Caki2 (cell line): ENCODE measurements around the gene TMEM255B. TPM values are rescaled to one million over a fixed set of nuclear protein-coding genes. Genes with fewer than 3 reads are reported as not detected.

ENCODE experiments used
- DNase-seq: peaks from one replicate; pipeline ENCODE4 v3.0.0-alpha.2; 2015; ENCODE audit warnings: low read depth
- in situ Hi-C: cut with HindIII; loops from 2 replicates; pipeline ENCODE4 v1.10.0; 2016; ENCODE audit warnings: low sequenced_read_pairs, low pct_unique_long_range_greater_than_20kb, mixed read lengths
- total RNA-seq: library from RNA; depleted of rRNA; stranded (reverse); fragments of >200 nt; shearing (Covaris generic); gene quantifications from 2 replicates; pipeline ENCODE4 v1.2.3, GENCODE V29; 2014; ENCODE audit warnings: low replicate concordance

Gene TMEM255B
- total RNA-seq, 1 experiment from 2014 or later, result not detected

DNA sequence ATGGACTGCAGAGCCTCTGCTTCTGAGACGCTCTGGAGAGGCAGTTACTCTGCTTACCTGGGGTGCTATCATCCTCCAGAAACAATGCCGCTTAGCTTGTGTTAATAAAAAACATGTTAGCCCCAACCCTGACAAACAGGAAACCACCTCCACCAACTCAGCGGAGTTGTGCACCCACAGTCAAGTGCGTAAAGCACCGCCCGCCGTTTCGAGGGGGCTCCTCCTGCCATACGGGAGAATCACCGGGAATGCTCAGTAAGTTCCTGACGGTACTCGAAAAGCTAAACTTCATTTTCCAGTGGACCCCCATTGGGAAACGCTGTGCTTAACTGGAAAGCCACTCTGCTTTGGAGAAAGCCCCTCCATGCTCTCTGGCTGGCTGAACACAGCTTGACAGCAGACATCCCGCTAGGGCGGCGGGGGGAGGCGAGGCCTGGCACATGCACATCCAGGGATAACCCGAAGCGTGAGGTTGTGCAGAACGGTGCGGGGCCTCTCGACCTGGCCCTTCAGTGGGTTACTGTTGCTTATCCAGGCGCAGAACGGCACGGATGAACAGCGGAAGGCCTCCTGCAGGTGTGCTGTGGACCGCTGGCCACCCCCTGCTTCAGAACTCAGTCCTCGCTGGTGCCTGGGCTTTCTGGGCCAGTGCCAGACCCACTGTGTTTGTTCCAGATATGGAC lies 87.8 kb downstream of the TMEM255B start:
- in situ Hi-C loops, result no loop called here
- DNase-seq, result no peak

GRCh38 chr13:113848020-113848419 lies 89.0 kb downstream of the TMEM255B start:
- in situ Hi-C loops, result no loop called here
- DNase-seq, result no peak

GRCh38 chr13:113848431-113849260 lies 89.6 kb downstream of the TMEM255B start:
- in situ Hi-C loops, result no loop called here
- DNase-seq, result no peak

- DNase-seq, result no peak
- in situ Hi-C loops, result no loop called here
Measured at GRCh38 chr13:113849546-113849945, 90.5 kb downstream of the TMEM255B start.

GRCh38 chr13:113849981-113850721 lies 91.1 kb downstream of the TMEM255B start:
- in situ Hi-C loops, result no loop called here
- no peak for DNase-seq

DNA sequence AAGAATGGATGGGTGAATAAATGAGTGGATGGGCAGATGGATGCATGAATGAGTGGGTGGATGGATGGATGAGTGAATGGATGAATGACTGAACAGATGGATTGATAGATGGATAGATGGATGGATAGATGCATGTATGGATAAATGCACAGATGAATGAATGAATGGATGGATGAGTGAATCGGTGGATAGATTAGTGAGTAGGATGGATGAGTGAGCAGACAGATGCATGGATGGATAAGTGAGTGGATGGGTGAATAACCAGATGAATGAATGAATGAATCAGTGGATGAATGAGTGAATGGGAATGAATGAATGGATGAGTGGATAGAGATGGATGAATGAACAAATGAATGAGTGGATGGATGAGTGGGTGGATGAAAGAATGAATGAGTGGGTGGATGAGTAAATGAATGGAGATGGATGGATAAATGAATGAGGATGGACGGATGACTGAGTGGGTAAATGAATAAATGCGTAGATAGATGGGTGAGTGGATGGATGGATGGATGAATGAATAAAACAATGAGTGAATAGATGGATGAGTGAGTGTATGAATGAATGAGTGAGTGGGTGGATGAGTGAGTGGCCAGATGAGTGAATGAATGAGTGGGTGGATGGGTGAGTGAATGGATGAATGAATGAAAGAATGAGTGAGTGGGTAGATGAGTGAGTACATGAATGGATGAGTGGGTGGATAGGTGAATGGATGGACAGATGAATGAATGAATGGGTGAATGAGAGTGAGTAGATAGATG lies 91.9 kb downstream of the TMEM255B start:
- in situ Hi-C loops, result no loop called here
- DNase-seq, result no peak

DNA sequence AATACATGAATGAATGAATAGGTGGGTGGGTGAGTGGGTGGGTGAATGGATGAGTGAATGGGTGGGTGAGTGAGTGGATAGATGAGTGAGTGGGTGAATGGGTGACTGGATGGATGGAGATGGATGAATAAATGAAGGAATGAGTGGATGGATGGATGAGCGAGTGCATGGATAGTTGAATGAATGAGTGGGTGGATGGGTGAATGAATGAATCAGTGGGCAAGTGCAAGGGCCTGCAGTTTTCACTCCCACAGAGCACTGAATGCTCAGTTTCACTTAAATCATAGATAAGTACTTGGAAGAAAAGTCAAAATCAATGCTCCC lies 92.4 kb downstream of the TMEM255B start:
- in situ Hi-C loops, result no loop called here
- DNase-seq, result no peak

DNA sequence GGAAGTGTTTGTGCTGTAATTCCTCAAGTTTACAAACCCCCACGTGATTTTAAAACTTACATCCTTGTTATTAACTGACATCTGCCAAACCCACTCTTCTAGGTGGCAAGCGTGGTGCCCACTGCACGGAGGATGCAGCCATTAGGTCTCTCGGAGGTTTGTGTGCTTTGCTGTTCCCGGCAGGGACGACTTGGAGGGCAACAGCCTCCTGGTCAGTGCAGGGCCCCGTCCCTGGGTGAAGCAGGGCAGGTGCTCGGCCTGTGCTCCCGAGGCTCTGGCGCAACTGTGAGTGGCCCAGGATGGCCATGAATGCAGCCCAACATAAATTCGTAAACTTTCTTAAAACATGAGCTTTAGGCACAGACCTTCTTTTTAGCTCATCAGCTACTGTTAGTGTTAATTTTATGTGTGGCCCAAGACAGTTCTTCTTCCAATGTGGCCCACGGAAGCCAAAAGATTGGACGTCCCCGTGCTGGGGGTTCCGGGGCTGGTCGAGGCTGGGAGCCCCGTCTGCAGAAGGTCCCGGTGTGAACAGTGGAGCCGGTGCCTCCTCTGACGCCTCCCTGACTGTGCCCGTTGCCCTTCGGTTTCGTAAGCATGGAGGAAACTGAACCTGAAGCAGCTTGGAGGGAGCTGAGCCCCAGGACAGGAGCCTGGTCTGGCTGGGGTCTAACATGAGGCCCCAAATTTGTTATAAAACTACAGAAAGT lies 93.0 kb downstream of the TMEM255B start:
- in situ Hi-C loops, result no loop called here
- DNase-seq, result no peak

DNA sequence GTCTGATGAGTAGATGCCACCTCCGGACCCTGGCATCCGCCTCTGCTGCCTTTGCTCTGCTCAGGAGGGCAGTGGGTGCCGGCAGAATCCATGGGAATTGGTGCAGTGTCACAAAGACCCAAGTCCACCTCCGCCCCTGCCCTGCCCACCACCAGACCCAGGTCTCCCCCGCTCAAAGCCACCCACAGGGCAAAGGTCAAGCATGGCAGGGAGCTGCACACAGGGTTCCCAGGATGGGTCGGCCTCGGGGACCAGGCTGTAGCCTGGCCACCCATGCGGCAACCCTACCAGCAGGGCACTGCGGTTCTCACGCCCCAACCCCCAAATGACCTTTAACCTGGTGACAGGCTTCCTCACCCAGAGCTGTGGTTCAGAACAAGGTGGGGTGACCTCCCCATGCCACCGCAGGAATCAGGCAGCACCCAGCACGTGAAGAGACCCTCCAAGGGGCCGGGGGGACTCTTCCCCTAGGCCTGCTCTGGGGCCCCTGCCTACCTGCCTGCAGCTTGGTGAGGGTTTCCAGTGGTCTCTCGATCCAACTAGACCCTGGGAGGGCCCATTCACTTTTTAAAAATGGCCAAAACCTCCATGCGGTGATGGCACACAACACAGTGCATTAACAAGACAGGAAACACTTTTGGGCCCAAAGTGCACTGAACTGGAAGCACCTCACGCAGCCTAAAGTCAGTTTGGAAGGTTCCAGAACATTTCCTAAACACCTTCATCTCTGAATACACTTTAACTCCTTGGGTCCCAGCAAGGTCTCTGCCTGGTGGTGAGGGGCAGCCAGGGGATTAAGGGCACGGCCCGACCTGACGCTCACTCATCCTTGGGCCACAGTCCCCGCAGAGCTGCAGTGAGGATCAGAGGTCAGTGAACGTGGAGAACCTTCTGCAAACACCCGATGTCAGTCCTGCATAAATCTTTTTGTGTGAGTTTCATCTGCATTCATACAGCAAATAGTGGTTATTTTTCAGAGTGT lies 93.8 kb downstream of the TMEM255B start:
- DNase-seq, result no peak
- in situ Hi-C loops, result no loop called here

DNA sequence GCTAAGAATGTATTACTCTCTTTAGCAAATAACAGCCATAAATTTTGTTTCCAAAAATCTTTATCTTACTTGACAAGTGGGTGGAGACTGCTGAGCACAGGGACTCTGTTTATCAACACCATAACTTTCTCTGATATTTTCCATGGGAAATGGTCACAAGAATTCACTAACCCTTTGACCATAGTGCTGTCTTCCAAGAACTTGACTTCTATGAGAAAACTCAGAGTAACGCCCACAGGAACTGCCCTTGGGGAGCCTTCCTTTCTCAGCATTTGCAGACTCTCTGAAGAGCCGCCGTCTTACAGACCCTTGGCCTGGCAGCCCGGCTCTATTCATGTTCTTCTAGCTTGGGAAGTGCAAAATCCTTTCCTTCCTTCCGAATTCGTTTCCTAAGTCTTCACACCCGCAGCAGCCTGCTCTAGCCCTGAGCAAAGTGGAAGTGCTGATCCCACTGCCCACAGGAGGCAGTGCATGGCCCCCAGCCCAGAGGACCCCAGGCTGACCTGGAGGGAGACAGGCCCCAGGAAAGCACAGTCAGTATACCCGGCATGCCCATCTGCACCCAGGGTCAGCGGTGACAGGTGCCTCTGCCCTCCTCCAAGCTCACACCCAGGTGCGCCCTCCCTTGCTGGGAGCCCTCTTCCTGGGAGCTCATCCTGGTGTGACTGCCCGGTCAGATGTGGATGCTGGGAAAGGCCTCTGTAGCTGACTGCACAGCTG lies 94.7 kb downstream of the TMEM255B start:
- in situ Hi-C loops, result no loop called here
- DNase-seq, result no peak

DNA sequence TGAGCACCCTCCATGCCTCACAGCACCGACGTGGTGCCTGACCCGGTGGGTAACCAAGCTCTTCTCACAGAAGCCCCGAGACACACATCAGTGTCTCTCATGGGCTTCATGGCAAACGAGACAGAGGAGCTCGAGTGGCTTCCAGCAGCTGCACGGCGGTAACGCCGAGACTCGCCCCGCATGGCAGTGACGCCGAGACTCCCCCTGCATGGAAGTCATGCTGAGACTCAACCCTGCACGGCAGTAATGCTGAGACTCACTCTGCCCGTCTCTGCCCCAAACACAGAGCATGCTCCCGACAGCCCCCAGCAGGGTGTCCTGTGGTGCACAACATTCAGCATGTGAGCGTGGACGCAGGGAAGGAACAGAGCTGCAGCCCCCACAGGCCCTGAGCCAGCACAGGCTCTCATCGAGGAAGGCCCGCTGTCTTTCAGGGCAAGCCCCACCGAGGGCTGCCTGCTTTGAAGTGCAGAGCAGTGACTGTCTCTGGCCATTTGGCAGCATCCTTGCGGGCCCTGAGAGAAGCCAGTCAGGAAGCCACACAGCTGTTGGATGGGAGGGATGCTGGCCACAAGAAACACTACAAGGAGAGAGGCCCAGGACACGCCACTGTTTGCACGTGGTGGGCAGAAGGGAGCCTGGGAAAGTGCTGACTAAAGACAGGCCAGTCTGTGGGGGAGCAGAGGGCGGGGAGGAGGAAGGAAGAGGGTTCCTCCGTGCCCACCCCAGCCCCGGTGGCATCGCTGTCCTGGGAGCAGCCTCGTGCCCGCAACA lies 95.4 kb downstream of the TMEM255B start:
- DNase-seq, result no peak
- in situ Hi-C loops, result no loop called here

DNA sequence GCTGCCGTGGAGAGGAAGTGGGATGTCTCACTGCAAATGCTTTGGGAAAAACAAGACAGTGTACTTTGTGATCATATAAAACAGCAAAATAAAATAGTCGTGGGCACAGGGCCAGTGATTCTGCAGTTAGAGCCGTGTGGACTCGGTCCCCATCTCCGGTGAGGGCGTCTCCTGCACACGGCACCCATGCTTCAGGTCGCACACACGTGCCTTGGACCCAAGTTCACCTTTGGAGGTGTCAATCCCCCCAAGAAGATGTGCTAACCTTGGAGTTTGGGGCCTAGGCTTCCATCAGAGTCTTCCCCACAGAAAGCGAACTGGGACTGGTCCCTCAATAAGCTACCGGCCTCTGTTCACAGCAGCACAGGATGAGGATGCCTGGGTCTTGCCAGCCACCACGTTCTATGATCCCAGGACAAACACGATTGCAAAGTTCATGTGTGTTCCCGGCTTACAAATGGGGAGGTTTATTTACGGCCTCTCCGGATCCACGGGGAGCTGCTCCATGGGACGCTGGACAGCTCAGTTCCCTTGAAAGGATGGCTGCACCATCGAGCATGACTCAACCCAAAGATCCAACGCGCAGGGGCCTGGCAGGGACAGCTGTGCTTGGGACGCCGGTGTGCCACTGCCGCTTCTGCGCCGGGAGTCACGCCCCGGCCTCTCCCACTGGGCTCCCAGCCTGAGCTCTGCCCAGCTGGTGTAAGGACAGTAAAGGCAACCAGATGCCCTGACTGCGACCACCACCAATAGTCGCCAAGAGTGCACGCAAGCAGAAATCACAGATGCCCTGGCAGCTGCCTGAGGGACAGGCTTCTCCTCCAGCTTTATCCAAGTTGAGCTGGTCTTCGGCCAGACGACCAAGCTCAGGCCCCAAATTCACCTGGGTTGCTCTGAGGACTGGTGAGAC lies 96.2 kb downstream of the TMEM255B start:
- no peak for DNase-seq
- in situ Hi-C loops, result no loop called here

DNA sequence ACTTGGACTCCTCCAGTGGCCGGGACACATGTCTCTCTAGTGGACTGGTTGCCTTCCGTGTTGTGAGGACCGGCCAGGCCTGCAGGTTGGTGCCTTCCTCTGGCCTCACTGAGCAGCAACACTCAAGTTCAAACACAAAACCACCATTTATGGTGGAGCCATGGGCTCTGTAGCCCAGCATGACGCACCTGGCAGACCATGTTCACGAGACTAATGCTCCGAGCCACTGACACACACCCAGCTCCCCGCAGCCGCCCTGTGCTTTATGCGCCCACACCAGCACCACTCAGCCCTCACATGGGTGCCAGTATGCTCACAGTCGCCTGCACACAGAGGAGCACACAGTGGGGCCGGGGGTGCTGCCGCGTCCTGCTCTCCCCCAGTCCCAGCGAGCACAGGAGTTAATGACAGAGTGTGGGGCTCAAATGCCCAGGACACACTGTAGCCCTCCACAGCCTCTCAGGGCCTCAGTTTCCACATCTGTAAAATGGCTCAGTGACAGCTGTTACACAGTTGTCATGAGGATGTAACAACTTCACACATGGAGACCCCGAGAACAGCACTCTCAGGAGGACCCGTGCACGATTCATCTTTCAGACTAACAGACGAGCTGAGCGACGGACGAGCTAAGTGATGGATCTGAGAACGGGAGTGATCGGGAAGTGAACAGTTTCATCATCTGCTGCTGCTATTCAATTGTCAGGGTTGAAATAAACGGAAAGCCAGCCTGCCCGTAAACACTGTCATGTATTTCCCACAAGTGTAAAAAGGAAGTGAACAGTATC lies 97.1 kb downstream of the TMEM255B start:
- no peak for DNase-seq
- in situ Hi-C loops, result no loop called here

- in situ Hi-C loops, result no loop called here
- DNase-seq, result no peak
Measured at GRCh38 chr13:113856716-113857065, 97.7 kb downstream of the TMEM255B start.
